ENCODE measurements around the gene HRK.

The HRK gene

GRCh38 chr12:116843085-116843484, 38.2 kb downstream of the HRK start:
- no peak overlapping the region for H3K4me3 ChIP-seq (ENCODE audit: low read depth, low read length)
- H3K27ac ChIP-seq (ENCODE audit: low read depth, low read length), result no peak overlapping the region
- H3K9ac ChIP-seq (ENCODE audit: low read length), result no peak overlapping the region
- no peaks in the 10 kb centered on the region for H3K27me3 ChIP-seq (ENCODE audit: control insufficient read depth, insufficient read depth, low read length)
- no peaks in the 10 kb centered on the region for H3K9me3 ChIP-seq (ENCODE audit: control insufficient read depth, insufficient read depth, low read depth, low read length)
- no peaks in the 10 kb centered on the region for H3K4me1 ChIP-seq (ENCODE audit: control insufficient read depth, insufficient read depth, low read length)
- H3K36me3 ChIP-seq (ENCODE audit: control insufficient read depth, insufficient read depth, low read length), result 0 out of 2 replicates have a peak, but pooled peaks cover 2% of the 10 kb centered on the region

- H3K27me3 ChIP-seq (ENCODE audit: control insufficient read depth, insufficient read depth, low read length), result no peaks in the 10 kb centered on the region
- H3K9me3 ChIP-seq (ENCODE audit: control insufficient read depth, insufficient read depth, low read depth, low read length), result no peaks in the 10 kb centered on the region
- peaks cover 5% of the 10 kb centered on the region; the same call in 1 of the 2 replicates for H3K4me1 ChIP-seq (ENCODE audit: control insufficient read depth, insufficient read depth, low read length)
- no peak overlapping the region for H3K9ac ChIP-seq (ENCODE audit: low read length)
- no peak overlapping the region for H3K27ac ChIP-seq (ENCODE audit: low read depth, low read length)
- H3K36me3 ChIP-seq (ENCODE audit: control insufficient read depth, insufficient read depth, low read length), result peaks cover 10% of the 10 kb centered on the region
- H3K4me3 ChIP-seq (ENCODE audit: low read depth, low read length), result no peak overlapping the region
Observed at GRCh38 chr12:116839287-116839830, 41.9 kb downstream of the HRK start.

GRCh38 chr12:116838365-116838764, 42.9 kb downstream of the HRK start:
- peaks cover 5% of the 10 kb centered on the region; the same call in 1 of the 2 replicates for H3K4me1 ChIP-seq (ENCODE audit: control insufficient read depth, insufficient read depth, low read length)
- no peaks in the 10 kb centered on the region for H3K27me3 ChIP-seq (ENCODE audit: control insufficient read depth, insufficient read depth, low read length)
- peaks cover 12% of the 10 kb centered on the region for H3K36me3 ChIP-seq (ENCODE audit: control insufficient read depth, insufficient read depth, low read length)
- H3K9me3 ChIP-seq (ENCODE audit: control insufficient read depth, insufficient read depth, low read depth, low read length), result no peaks in the 10 kb centered on the region
- no peak overlapping the region for H3K9ac ChIP-seq (ENCODE audit: low read length)
- H3K4me3 ChIP-seq (ENCODE audit: low read depth, low read length), result no peak overlapping the region
- no peak overlapping the region for H3K27ac ChIP-seq (ENCODE audit: low read depth, low read length)

GRCh38 chr12:116837097-116837496, 44.1 kb downstream of the HRK start:
- no peak overlapping the region for H3K9ac ChIP-seq (ENCODE audit: low read length)
- H3K9me3 ChIP-seq (ENCODE audit: control insufficient read depth, insufficient read depth, low read depth, low read length), result no peaks in the 10 kb centered on the region
- no peaks in the 10 kb centered on the region for H3K27me3 ChIP-seq (ENCODE audit: control insufficient read depth, insufficient read depth, low read length)
- H3K36me3 ChIP-seq (ENCODE audit: control insufficient read depth, insufficient read depth, low read length), result peaks cover 12% of the 10 kb centered on the region
- H3K4me3 ChIP-seq (ENCODE audit: low read depth, low read length), result no peak overlapping the region
- no peak overlapping the region for H3K27ac ChIP-seq (ENCODE audit: low read depth, low read length)
- peaks cover 5% of the 10 kb centered on the region; the same call in 1 of the 2 replicates for H3K4me1 ChIP-seq (ENCODE audit: control insufficient read depth, insufficient read depth, low read length)

- H3K4me1 ChIP-seq (ENCODE audit: control insufficient read depth, insufficient read depth, low read length), result peaks cover 5% of the 10 kb centered on the region; the same call in 1 of the 2 replicates
- H3K27ac ChIP-seq (ENCODE audit: low read depth, low read length), result no peak overlapping the region
- H3K4me3 ChIP-seq (ENCODE audit: low read depth, low read length), result no peak overlapping the region
- no peaks in the 10 kb centered on the region for H3K27me3 ChIP-seq (ENCODE audit: control insufficient read depth, insufficient read depth, low read length)
- H3K9ac ChIP-seq (ENCODE audit: low read length), result no peak overlapping the region
- H3K9me3 ChIP-seq (ENCODE audit: control insufficient read depth, insufficient read depth, low read depth, low read length), result no peaks in the 10 kb centered on the region
- peaks cover 12% of the 10 kb centered on the region for H3K36me3 ChIP-seq (ENCODE audit: control insufficient read depth, insufficient read depth, low read length)
Observed at GRCh38 chr12:116835484-116835883, 45.8 kb downstream of the HRK start.

GRCh38 chr12:116833474-116833873, 47.8 kb downstream of the HRK start:
- peaks cover 12% of the 10 kb centered on the region for H3K36me3 ChIP-seq (ENCODE audit: control insufficient read depth, insufficient read depth, low read length)
- H3K27me3 ChIP-seq (ENCODE audit: control insufficient read depth, insufficient read depth, low read length), result no peaks in the 10 kb centered on the region
- no peak overlapping the region for H3K27ac ChIP-seq (ENCODE audit: low read depth, low read length)
- peaks cover 5% of the 10 kb centered on the region; the same call in 1 of the 2 replicates for H3K4me1 ChIP-seq (ENCODE audit: control insufficient read depth, insufficient read depth, low read length)
- H3K9me3 ChIP-seq (ENCODE audit: control insufficient read depth, insufficient read depth, low read depth, low read length), result no peaks in the 10 kb centered on the region
- no peak overlapping the region for H3K4me3 ChIP-seq (ENCODE audit: low read depth, low read length)
- no peak overlapping the region for H3K9ac ChIP-seq (ENCODE audit: low read length)

- no peak overlapping the region for H3K4me3 ChIP-seq (ENCODE audit: low read depth, low read length)
- peaks cover 12% of the 10 kb centered on the region for H3K36me3 ChIP-seq (ENCODE audit: control insufficient read depth, insufficient read depth, low read length)
- H3K9ac ChIP-seq (ENCODE audit: low read length), result no peak overlapping the region
- no peak overlapping the region for H3K27ac ChIP-seq (ENCODE audit: low read depth, low read length)
- no peaks in the 10 kb centered on the region for H3K9me3 ChIP-seq (ENCODE audit: control insufficient read depth, insufficient read depth, low read depth, low read length)
- peaks cover 4% of the 10 kb centered on the region; the same call in 1 of the 2 replicates for H3K4me1 ChIP-seq (ENCODE audit: control insufficient read depth, insufficient read depth, low read length)
- no peaks in the 10 kb centered on the region for H3K27me3 ChIP-seq (ENCODE audit: control insufficient read depth, insufficient read depth, low read length)
Observed at GRCh38 chr12:116832353-116832752, 48.9 kb downstream of the HRK start.

- Histone ChIP-seq H3K4me3 (ENCODE audit: low read depth, low read length) (no peak overlapping the region), H3K9me3 (ENCODE audit: control insufficient read depth, insufficient read depth, low read depth, low read length) (no peaks in the 10 kb centered on the region), H3K36me3 (ENCODE audit: control insufficient read depth, insufficient read depth, low read length) (no peaks in the 10 kb centered on the region), H3K4me1 (ENCODE audit: control insufficient read depth, insufficient read depth, low read length) (no peaks in the 10 kb centered on the region), H3K9ac (ENCODE audit: low read length) (no peak overlapping the region), H3K27me3 (ENCODE audit: control insufficient read depth, insufficient read depth, low read length) (no peaks in the 10 kb centered on the region), H3K27ac (ENCODE audit: low read depth, low read length) (no peak overlapping the region)
Observed at GRCh38 chr12:116827432-116827831, 53.8 kb downstream of the HRK start.

- Histone ChIP-seq H3K9ac (ENCODE audit: low read length) (no peak overlapping the region), H3K4me3 (ENCODE audit: low read depth, low read length) (no peak overlapping the region), H3K9me3 (ENCODE audit: control insufficient read depth, insufficient read depth, low read depth, low read length) (no peaks in the 10 kb centered on the region), H3K36me3 (ENCODE audit: control insufficient read depth, insufficient read depth, low read length) (no peaks in the 10 kb centered on the region), H3K27me3 (ENCODE audit: control insufficient read depth, insufficient read depth, low read length) (no peaks in the 10 kb centered on the region), H3K4me1 (ENCODE audit: control insufficient read depth, insufficient read depth, low read length) (peaks cover 12% of the 10 kb centered on the region), H3K27ac (ENCODE audit: low read depth, low read length) (no peak overlapping the region)
Observed at GRCh38 chr12:116821291-116821690, 60.0 kb downstream of the HRK start.

- no peaks in the 10 kb centered on the region for H3K36me3 ChIP-seq (ENCODE audit: control insufficient read depth, insufficient read depth, low read length)
- no peak overlapping the region for H3K4me3 ChIP-seq (ENCODE audit: low read depth, low read length)
- no peak overlapping the region for H3K9ac ChIP-seq (ENCODE audit: low read length)
- no peaks in the 10 kb centered on the region for H3K27me3 ChIP-seq (ENCODE audit: control insufficient read depth, insufficient read depth, low read length)
- no peak overlapping the region for H3K27ac ChIP-seq (ENCODE audit: low read depth, low read length)
- no peaks in the 10 kb centered on the region for H3K9me3 ChIP-seq (ENCODE audit: control insufficient read depth, insufficient read depth, low read depth, low read length)
- peaks cover 12% of the 10 kb centered on the region for H3K4me1 ChIP-seq (ENCODE audit: control insufficient read depth, insufficient read depth, low read length)
Observed at GRCh38 chr12:116820064-116820656, 61.1 kb downstream of the HRK start.

- Histone ChIP-seq H3K9ac (ENCODE audit: low read length) (peak overlapping the region; percentile 93), H3K27me3 (ENCODE audit: control insufficient read depth, insufficient read depth, low read length) (no peaks in the 10 kb centered on the region), H3K4me3 (ENCODE audit: low read depth, low read length) (peak overlapping the region; percentile 92), H3K9me3 (ENCODE audit: control insufficient read depth, insufficient read depth, low read depth, low read length) (no peaks in the 10 kb centered on the region), H3K4me1 (ENCODE audit: control insufficient read depth, insufficient read depth, low read length) (peaks cover 12% of the 10 kb centered on the region), H3K27ac (ENCODE audit: low read depth, low read length) (peak overlapping the region; percentile 87), H3K36me3 (ENCODE audit: control insufficient read depth, insufficient read depth, low read length) (no peaks in the 10 kb centered on the region; the same call in 1 of the 2 replicates)
Observed at GRCh38 chr12:116818948-116819832, 62.1 kb downstream of the HRK start.

Measured in HUES6 (cell line).